ENCODE results near the gene YY1. TPM values are rescaled to one million over a fixed set of nuclear protein-coding genes. Genes with fewer than 3 reads are reported as not detected.

Gene YY1
- total RNA-seq, 2 donors from 2014 or later = 31.3 to 36.3 TPM

DNA sequence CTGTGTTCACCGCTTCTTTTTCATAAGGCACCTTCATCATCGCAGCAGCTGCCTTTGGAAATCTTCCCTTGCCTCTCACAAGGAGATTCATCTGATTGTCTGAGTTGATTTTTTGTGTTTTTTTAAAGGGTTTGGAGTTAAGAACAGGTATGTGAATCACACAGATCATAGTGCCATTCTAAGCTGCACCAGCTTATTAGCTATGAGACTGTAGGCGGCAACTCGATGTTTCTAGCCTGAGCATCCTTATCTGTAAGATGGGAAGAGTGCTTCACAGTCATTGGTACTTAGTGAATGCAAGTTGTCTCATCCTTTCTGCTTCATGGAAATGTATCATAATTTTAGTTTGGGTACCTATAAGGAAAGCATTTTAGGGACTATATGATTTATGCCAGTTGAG lies 35.3 kb downstream of the YY1 start:
- no peaks in the 10 kb centered on the region for H3K27me3 ChIP-seq
- no peak for TF ChIP-seq CTCF (IDR thresholded peaks at IDR 0.05)
- DNase-seq (ENCODE audit: low spot score) = no peak
- no peaks in the 10 kb centered on the region for H3K9me3 ChIP-seq
- H3K4me3 ChIP-seq = no peak overlapping the region
- no peak overlapping the region for H3K27ac ChIP-seq
- peaks cover 0 to 11% of the 10 kb centered on the region in 2 donors for H3K4me1 ChIP-seq
- H3K36me3 ChIP-seq = peaks cover 2% of the 10 kb centered on the region

DNA sequence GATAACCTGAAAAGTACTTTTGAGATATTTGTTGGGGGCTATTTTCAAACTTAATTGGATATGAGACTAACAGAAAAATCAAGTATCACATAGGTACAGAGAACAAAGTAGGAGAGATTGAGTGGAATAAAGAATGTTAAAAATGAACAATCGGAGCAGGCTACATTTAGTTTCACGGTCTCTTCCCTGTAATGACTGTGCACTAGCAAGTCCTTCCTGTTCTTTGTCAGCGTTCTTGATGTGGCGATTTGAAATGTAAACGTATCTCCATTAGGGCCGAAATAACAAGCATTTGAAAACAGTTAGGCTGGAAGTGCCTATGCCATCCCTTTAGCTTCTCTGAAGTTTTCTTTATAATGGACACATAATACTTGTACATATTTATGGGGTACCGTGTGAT lies 36.3 kb downstream of the YY1 start:
- no peak for DNase-seq (ENCODE audit: low spot score)
- Histone ChIP-seq H3K27ac (no peak overlapping the region), H3K4me3 (no peak overlapping the region), H3K9me3 (no peaks in the 10 kb centered on the region), H3K36me3 (peaks cover 5% of the 10 kb centered on the region), H3K27me3 (no peaks in the 10 kb centered on the region), H3K4me1 (peaks cover 0 to 15% of the 10 kb centered on the region in 2 donors)
- no peak for TF ChIP-seq CTCF (IDR thresholded peaks at IDR 0.05)

GRCh38 chr14:100278702-100279101 lies 39.8 kb downstream of the YY1 start:
- Histone ChIP-seq H3K27ac (no peak overlapping the region), H3K4me1 (peaks cover 0 to 34% of the 10 kb centered on the region in 2 donors), H3K4me3 (no peak overlapping the region), H3K27me3 (no peaks in the 10 kb centered on the region), H3K9me3 (no peaks in the 10 kb centered on the region), H3K36me3 (peaks cover 5% of the 10 kb centered on the region)
- TF ChIP-seq CTCF (IDR thresholded peaks at IDR 0.05) = no peak
- no peak for DNase-seq (ENCODE audit: low spot score)

GRCh38 chr14:100279133-100279532 lies 40.2 kb downstream of the YY1 start:
- Histone ChIP-seq H3K36me3 (peaks cover 5% of the 10 kb centered on the region), H3K9me3 (no peaks in the 10 kb centered on the region), H3K4me1 (peaks cover 0 to 34% of the 10 kb centered on the region in 2 donors), H3K27ac (no peak overlapping the region), H3K4me3 (no peak overlapping the region), H3K27me3 (no peaks in the 10 kb centered on the region)
- no peak for DNase-seq (ENCODE audit: low spot score)
- TF ChIP-seq CTCF (IDR thresholded peaks at IDR 0.05) = no peak

GRCh38 chr14:100279563-100279962 lies 40.6 kb downstream of the YY1 start:
- peaks cover 5% of the 10 kb centered on the region for H3K36me3 ChIP-seq
- TF ChIP-seq CTCF (IDR thresholded peaks at IDR 0.05) = no peak
- no peak overlapping the region for H3K27ac ChIP-seq
- H3K4me3 ChIP-seq = no peak overlapping the region
- no peaks in the 10 kb centered on the region for H3K27me3 ChIP-seq
- H3K9me3 ChIP-seq = no peaks in the 10 kb centered on the region
- peaks cover 0 to 38% of the 10 kb centered on the region in 2 donors for H3K4me1 ChIP-seq
- no peak for DNase-seq (ENCODE audit: low spot score)

Data from right atrium auricular region (tissue), 2 donors.